Spleen (tissue), 7 donors: Measurements from ENCODE around the gene RAPSN.

Source experiments
- POLR2A ChIP-seq, 3 donors: fragments of 450-650 bp; IDR thresholded peaks; one replicate each; pipeline ENCODE4 v1.5.1; 2017; ENCODE audit warnings: antibody characterized with exemption in 3 of 3, mild to moderate bottlenecking in 1 of 3
- TF ChIP-seq, protein P1 (sequence below), 11 experiments: fragments of 200-600 bp in 7 of 11; fragments of 450-650 bp in 4 of 11; sonication (generic) in 4 of 11; IDR thresholded peaks in 8 of 11; conservative IDR thresholded peaks in 3 of 11; 1 replicate in 7 of 11; 2 replicates in 4 of 11; pipeline versions ENCODE4 v1.4.0 to v1.8.0; 2016 to 2021; ENCODE audit warnings: antibody characterized with exemption in 11 of 11, inconsistent platforms in 4 of 11, mild to moderate bottlenecking in 1 of 11
- donor health status: DM: no; HTN: no; CAD: no; lungs with moderate emphysema.
- donor health status: DM: no; HTN: no; CAD: no.
- donor health status: DM: no; HTN: no; CAD: no.

DNA sequence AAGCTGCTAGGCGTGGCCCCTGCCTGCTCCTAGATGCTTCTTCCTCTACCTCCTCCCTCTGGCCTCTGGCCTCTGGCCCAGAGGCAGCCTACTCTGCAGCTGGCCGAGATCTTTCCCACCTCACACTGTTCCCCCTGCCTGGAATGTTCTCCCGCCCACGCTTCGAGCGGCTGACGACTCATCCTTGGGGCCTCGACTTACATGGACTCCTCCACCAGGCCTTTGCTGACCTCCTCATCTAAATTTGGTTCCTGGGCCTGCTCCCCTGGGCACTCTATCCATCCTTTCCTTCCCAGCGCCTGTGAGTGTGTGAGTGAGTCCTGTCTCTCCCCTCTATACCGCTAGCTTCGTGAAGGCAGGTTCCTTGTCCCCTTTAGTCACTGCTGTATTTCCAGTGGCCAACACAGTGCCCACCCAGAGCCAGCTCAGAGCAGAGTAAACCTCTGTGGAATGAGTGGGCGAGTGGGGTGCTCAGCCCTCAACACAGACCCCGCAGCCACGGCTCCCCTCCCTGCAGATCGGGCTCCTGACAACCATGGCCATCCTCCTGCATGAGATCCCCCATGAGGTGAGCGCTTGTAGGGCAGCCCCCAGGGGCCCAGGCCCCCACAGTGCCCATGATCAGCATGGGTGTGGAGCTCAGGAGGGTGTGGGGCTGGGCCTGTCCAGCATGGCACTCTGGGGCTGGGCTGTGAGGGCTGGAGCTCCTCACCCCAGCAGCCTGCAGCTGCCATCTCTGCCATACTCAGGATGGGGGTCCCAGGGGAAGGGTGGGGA is 34.8 kb downstream of the RAPSN start:
- TF ChIP-seq, protein P1, sequence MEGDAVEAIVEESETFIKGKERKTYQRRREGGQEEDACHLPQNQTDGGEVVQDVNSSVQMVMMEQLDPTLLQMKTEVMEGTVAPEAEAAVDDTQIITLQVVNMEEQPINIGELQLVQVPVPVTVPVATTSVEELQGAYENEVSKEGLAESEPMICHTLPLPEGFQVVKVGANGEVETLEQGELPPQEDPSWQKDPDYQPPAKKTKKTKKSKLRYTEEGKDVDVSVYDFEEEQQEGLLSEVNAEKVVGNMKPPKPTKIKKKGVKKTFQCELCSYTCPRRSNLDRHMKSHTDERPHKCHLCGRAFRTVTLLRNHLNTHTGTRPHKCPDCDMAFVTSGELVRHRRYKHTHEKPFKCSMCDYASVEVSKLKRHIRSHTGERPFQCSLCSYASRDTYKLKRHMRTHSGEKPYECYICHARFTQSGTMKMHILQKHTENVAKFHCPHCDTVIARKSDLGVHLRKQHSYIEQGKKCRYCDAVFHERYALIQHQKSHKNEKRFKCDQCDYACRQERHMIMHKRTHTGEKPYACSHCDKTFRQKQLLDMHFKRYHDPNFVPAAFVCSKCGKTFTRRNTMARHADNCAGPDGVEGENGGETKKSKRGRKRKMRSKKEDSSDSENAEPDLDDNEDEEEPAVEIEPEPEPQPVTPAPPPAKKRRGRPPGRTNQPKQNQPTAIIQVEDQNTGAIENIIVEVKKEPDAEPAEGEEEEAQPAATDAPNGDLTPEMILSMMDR (IDR thresholded peaks at IDR 0.05 in 8 of 11, conservative IDR thresholded peaks at IDR 0.05 in 3 of 11): no peak
- TF ChIP-seq POLR2A (IDR thresholded peaks at IDR 0.05): no peak
